HEK293 (cell line): ENCODE data around the gene SH3BP5.

Experiments used
- CTCF ChIP-seq: fragments of 450-650 bp; formaldehyde crosslinking; IDR thresholded peaks from 2 replicates; pipeline ENCODE4 v1.5.1; 2016; ENCODE audit warnings: missing biosample characterization, missing genetic modification characterization
- ZFP41 ChIP-seq: fragments of 450-650 bp; formaldehyde crosslinking; IDR thresholded peaks from 2 replicates; pipeline ENCODE4 v1.5.1; 2016; ENCODE audit warnings: missing biosample characterization, missing genetic modification characterization, borderline replicate concordance
- ZNF274 ChIP-seq, 2 experiments: fragments of 200-500 bp in 1 of 2; fragments of 450-650 bp in 1 of 2; sonication (Bioruptor generic) in 1 of 2; formaldehyde crosslinking in 1 of 2; IDR thresholded peaks; 2 replicates each; pipeline versions ENCODE4 v1.5.1 to v1.6.1; 2014 to 2016; ENCODE audit warnings: borderline replicate concordance in 1 of 2, inconsistent platforms in 1 of 2, low read length in 1 of 2, missing biosample characterization in 1 of 2, missing genetic modification characterization in 1 of 2
- ZNF423 ChIP-seq: fragments of 450-650 bp; formaldehyde crosslinking; IDR thresholded peaks from 2 replicates; pipeline ENCODE4 v1.5.1; 2016; ENCODE audit warnings: missing biosample characterization, missing genetic modification characterization
- ZNF776 ChIP-seq: fragments of 450-650 bp; formaldehyde crosslinking; IDR thresholded peaks from 2 replicates; pipeline ENCODE4 v1.5.0; 2017; ENCODE audit warnings: missing biosample characterization, missing genetic modification characterization, borderline replicate concordance
- TF ChIP-seq, protein P1 (sequence below): fragments of 450-650 bp; formaldehyde crosslinking; IDR thresholded peaks from 2 replicates; pipeline ENCODE4 v1.5.1; 2016; ENCODE audit warnings: missing biosample characterization, missing genetic modification characterization

GRCh38 chr3:15220056-15220455 is 112.3 kb downstream of the SH3BP5 start:
- TF ChIP-seq ZNF423 (tag by site-specific recombination): no peak
- TF ChIP-seq ZNF776 (tag by site-specific recombination): no peak
- TF ChIP-seq ZNF274 (IDR thresholded peaks at IDR 0.05; ENCODE audit: low read length): no peak
- TF ChIP-seq ZNF274 (tag by site-specific recombination; IDR thresholded peaks at IDR 0.05; ENCODE audit: borderline replicate concordance): no peak
- TF ChIP-seq, protein P1, sequence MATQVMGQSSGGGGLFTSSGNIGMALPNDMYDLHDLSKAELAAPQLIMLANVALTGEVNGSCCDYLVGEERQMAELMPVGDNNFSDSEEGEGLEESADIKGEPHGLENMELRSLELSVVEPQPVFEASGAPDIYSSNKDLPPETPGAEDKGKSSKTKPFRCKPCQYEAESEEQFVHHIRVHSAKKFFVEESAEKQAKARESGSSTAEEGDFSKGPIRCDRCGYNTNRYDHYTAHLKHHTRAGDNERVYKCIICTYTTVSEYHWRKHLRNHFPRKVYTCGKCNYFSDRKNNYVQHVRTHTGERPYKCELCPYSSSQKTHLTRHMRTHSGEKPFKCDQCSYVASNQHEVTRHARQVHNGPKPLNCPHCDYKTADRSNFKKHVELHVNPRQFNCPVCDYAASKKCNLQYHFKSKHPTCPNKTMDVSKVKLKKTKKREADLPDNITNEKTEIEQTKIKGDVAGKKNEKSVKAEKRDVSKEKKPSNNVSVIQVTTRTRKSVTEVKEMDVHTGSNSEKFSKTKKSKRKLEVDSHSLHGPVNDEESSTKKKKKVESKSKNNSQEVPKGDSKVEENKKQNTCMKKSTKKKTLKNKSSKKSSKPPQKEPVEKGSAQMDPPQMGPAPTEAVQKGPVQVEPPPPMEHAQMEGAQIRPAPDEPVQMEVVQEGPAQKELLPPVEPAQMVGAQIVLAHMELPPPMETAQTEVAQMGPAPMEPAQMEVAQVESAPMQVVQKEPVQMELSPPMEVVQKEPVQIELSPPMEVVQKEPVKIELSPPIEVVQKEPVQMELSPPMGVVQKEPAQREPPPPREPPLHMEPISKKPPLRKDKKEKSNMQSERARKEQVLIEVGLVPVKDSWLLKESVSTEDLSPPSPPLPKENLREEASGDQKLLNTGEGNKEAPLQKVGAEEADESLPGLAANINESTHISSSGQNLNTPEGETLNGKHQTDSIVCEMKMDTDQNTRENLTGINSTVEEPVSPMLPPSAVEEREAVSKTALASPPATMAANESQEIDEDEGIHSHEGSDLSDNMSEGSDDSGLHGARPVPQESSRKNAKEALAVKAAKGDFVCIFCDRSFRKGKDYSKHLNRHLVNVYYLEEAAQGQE (tag by site-specific recombination): no peak
- TF ChIP-seq CTCF (tag by site-specific recombination): no peak
- no peak for TF ChIP-seq ZFP41 (tag by site-specific recombination)
